ENCODE results near the gene ADTRP.

GRCh38 chr6:11770546-11771466, 7.8 kb downstream of the ADTRP start:
- TF ChIP-seq POLR2AphosphoS5 (IDR thresholded peaks at IDR 0.05; ENCODE audit: insufficient read depth in 1 of 2, low read depth in 1 of 2) (peak; percentile 97), CTCF (IDR thresholded peaks at IDR 0.05) (no peak), POLR2A (IDR thresholded peaks at IDR 0.05) (no peak)
